GM18951 (cell line): ENCODE results near the gene CREB3.

Experiments used
- POLR2A ChIP-seq: IDR thresholded peaks from 4 replicates; pipeline ENCODE4 v1.6.1; 2011; ENCODE audit warnings: mild to moderate bottlenecking; ENCODE audit not compliant: insufficient read length, insufficient read depth; ENCODE audit errors: extremely low read depth
- in situ Hi-C: fragments of 300-500 bp; cut with MboI; formaldehyde crosslinking; loops from one replicate; pipeline ENCODE4 v1.12.0; 2022; ENCODE audit warnings: low sequenced_read_pairs, mixed read lengths, inconsistent platforms; ENCODE audit not compliant: unreplicated experiment

The CREB3 gene

GRCh38 chr9:35725362-35725761, 7.1 kb upstream of the CREB3 start:
- in situ Hi-C loops = no loop called here
- TF ChIP-seq POLR2A = no peak

- in situ Hi-C loops = no loop called here
Observed at GRCh38 chr9:35726931-35727330, 5.5 kb upstream of the CREB3 start.

GRCh38 chr9:35727676-35728040, 4.8 kb upstream of the CREB3 start:
- in situ Hi-C loops = no loop called here
- TF ChIP-seq POLR2A = no peak

More at GRCh38 chr9:35726931-35727330, 5.5 kb upstream of the CREB3 start:
- no peak for TF ChIP-seq POLR2A

GRCh38 chr9:35728041-35728971, 4.2 kb upstream of the CREB3 start:
- in situ Hi-C loops = no loop called here
- TF ChIP-seq POLR2A = peak; percentile 67

- in situ Hi-C loops = no loop called here
- no peak for TF ChIP-seq POLR2A
Observed at GRCh38 chr9:35729101-35729500, 3.4 kb upstream of the CREB3 start.

GRCh38 chr9:35729700-35730485, 2.6 kb upstream of the CREB3 start:
- in situ Hi-C loops = no loop called here
- no peak for TF ChIP-seq POLR2A

GRCh38 chr9:35730486-35730854, 2.0 kb upstream of the CREB3 start:
- no peak for TF ChIP-seq POLR2A
- in situ Hi-C loops = no loop called here

GRCh38 chr9:35731415-35732184, 866 bp upstream of the CREB3 start:
- no peak for TF ChIP-seq POLR2A
- in situ Hi-C loops = no loop called here

GRCh38 chr9:35732800-35733541, 505 bp downstream of the CREB3 start:
- peak; percentile 1 for TF ChIP-seq POLR2A
- in situ Hi-C loops = no loop called here

GRCh38 chr9:35734096-35734495, 1.6 kb downstream of the CREB3 start:
- TF ChIP-seq POLR2A = no peak
- in situ Hi-C loops = no loop called here

- no peak for TF ChIP-seq POLR2A
- in situ Hi-C loops = no loop called here
Observed at GRCh38 chr9:35736201-35736633, 3.8 kb downstream of the CREB3 start.

- TF ChIP-seq POLR2A = no peak
- in situ Hi-C loops = no loop called here
Observed at GRCh38 chr9:35737143-35737542, 4.7 kb downstream of the CREB3 start.
